Muscle layer of colon (tissue), 2 donors: ENCODE data around the gene CTLA4.

Experiments
- H3K27ac ChIP-seq: one replicate; pipeline ENCODE4 v1.7.0; 2013; ENCODE audit warnings: low read depth, mild to moderate bottlenecking, low read length, moderate library complexity
- H3K27me3 ChIP-seq, 2 donors: one replicate each; pipeline ENCODE4 v1.7.0; 2013; ENCODE audit warnings: low read length in 2 of 2, mild to moderate bottlenecking in 2 of 2; ENCODE audit not compliant: insufficient read depth in 2 of 2, control insufficient read depth in 1 of 2
- H3K36me3 ChIP-seq: one replicate; pipeline ENCODE4 v1.7.0; 2013; ENCODE audit warnings: mild to moderate bottlenecking, low read length; ENCODE audit not compliant: insufficient read depth
- H3K4me1 ChIP-seq: one replicate; pipeline ENCODE4 v1.7.0; 2013; ENCODE audit warnings: mild to moderate bottlenecking, low read length; ENCODE audit not compliant: insufficient read depth
- H3K4me3 ChIP-seq, 2 donors: one replicate each; pipeline ENCODE4 v1.7.0; 2013; ENCODE audit warnings: low read length in 2 of 2, low read depth in 1 of 2, mild to moderate bottlenecking in 1 of 2, moderate library complexity in 1 of 2
- H3K9ac ChIP-seq: one replicate; pipeline ENCODE4 v1.7.0; 2013; ENCODE audit warnings: low read length
- H3K9me3 ChIP-seq: one replicate; pipeline ENCODE4 v1.7.0; 2013; ENCODE audit warnings: mild to moderate bottlenecking, low read length
- donor health status: abdominal sarcoma.
- donor health status: Adenocarcinoma of cecum.

CTLA4 gene

GRCh38 chr2:203858176-203858575 is 9.4 kb upstream of the CTLA4 start:
- H3K9me3 ChIP-seq: no peaks in the 10 kb centered on the region
- no peaks in the 10 kb centered on the region for H3K36me3 ChIP-seq
- no peak overlapping the region for H3K9ac ChIP-seq
- no peaks in the 10 kb centered on the region for H3K27me3 ChIP-seq
- H3K27ac ChIP-seq: no peak overlapping the region
- H3K4me1 ChIP-seq: peaks cover 10% of the 10 kb centered on the region
- no peak overlapping the region for H3K4me3 ChIP-seq

GRCh38 chr2:203859030-203859789 is 8.4 kb upstream of the CTLA4 start:
- Histone ChIP-seq H3K9me3 (no peaks in the 10 kb centered on the region), H3K36me3 (no peaks in the 10 kb centered on the region), H3K27me3 (no peaks in the 10 kb centered on the region), H3K4me1 (peaks cover 10% of the 10 kb centered on the region), H3K27ac (no peak overlapping the region), H3K4me3 (no peak overlapping the region), H3K9ac (no peak overlapping the region)

GRCh38 chr2:203861197-203861596 is 6.4 kb upstream of the CTLA4 start:
- Histone ChIP-seq H3K4me3 (no peak overlapping the region), H3K36me3 (no peaks in the 10 kb centered on the region), H3K27ac (no peak overlapping the region), H3K9ac (no peak overlapping the region), H3K9me3 (no peaks in the 10 kb centered on the region), H3K27me3 (no peaks in the 10 kb centered on the region), H3K4me1 (peaks cover 10% of the 10 kb centered on the region)

- H3K27me3 ChIP-seq: no peaks in the 10 kb centered on the region
- no peaks in the 10 kb centered on the region for H3K36me3 ChIP-seq
- no peaks in the 10 kb centered on the region for H3K9me3 ChIP-seq
- H3K4me3 ChIP-seq: no peak overlapping the region
- no peak overlapping the region for H3K9ac ChIP-seq
- H3K27ac ChIP-seq: no peak overlapping the region
- peaks cover 10% of the 10 kb centered on the region for H3K4me1 ChIP-seq
Measured at GRCh38 chr2:203861607-203862006, 6.0 kb upstream of the CTLA4 start.

- Histone ChIP-seq H3K4me1 (no peaks in the 10 kb centered on the region), H3K27me3 (no peaks in the 10 kb centered on the region), H3K27ac (no peak overlapping the region), H3K36me3 (no peaks in the 10 kb centered on the region), H3K4me3 (no peak overlapping the region), H3K9ac (no peak overlapping the region), H3K9me3 (no peaks in the 10 kb centered on the region)
Measured at GRCh38 chr2:203869223-203870042, 1.9 kb downstream of the CTLA4 start.

GRCh38 chr2:203870481-203870880 is 2.9 kb downstream of the CTLA4 start:
- H3K9me3 ChIP-seq: no peaks in the 10 kb centered on the region
- no peaks in the 10 kb centered on the region for H3K4me1 ChIP-seq
- H3K9ac ChIP-seq: no peak overlapping the region
- H3K36me3 ChIP-seq: no peaks in the 10 kb centered on the region
- no peaks in the 10 kb centered on the region for H3K27me3 ChIP-seq
- no peak overlapping the region for H3K4me3 ChIP-seq
- H3K27ac ChIP-seq: no peak overlapping the region

- H3K9me3 ChIP-seq: no peaks in the 10 kb centered on the region
- H3K4me3 ChIP-seq: no peak overlapping the region
- no peaks in the 10 kb centered on the region for H3K27me3 ChIP-seq
- no peaks in the 10 kb centered on the region for H3K4me1 ChIP-seq
- no peak overlapping the region for H3K27ac ChIP-seq
- H3K9ac ChIP-seq: no peak overlapping the region
- H3K36me3 ChIP-seq: no peaks in the 10 kb centered on the region
Measured at GRCh38 chr2:203870941-203871340, 3.4 kb downstream of the CTLA4 start.

GRCh38 chr2:203871371-203871983 is 3.9 kb downstream of the CTLA4 start:
- H3K27ac ChIP-seq: no peak overlapping the region

GRCh38 chr2:203873461-203873860 is 5.9 kb downstream of the CTLA4 start:
- H3K9ac ChIP-seq: no peak overlapping the region

More at GRCh38 chr2:203871371-203871983, 3.9 kb downstream of the CTLA4 start:
- no peaks in the 10 kb centered on the region for H3K9me3 ChIP-seq
- H3K27me3 ChIP-seq: no peaks in the 10 kb centered on the region
- H3K4me1 ChIP-seq: no peaks in the 10 kb centered on the region
- no peak overlapping the region for H3K4me3 ChIP-seq
- no peaks in the 10 kb centered on the region for H3K36me3 ChIP-seq
- H3K9ac ChIP-seq: no peak overlapping the region

GRCh38 chr2:203873921-203874631 is 6.5 kb downstream of the CTLA4 start:
- Histone ChIP-seq H3K27ac (no peak overlapping the region), H3K4me1 (no peaks in the 10 kb centered on the region), H3K9me3 (no peaks in the 10 kb centered on the region), H3K4me3 (no peak overlapping the region), H3K27me3 (no peaks in the 10 kb centered on the region), H3K9ac (no peak overlapping the region), H3K36me3 (no peaks in the 10 kb centered on the region)

More at GRCh38 chr2:203873461-203873860, 5.9 kb downstream of the CTLA4 start:
- Histone ChIP-seq H3K4me1 (no peaks in the 10 kb centered on the region), H3K4me3 (no peak overlapping the region), H3K27me3 (no peaks in the 10 kb centered on the region), H3K9me3 (no peaks in the 10 kb centered on the region), H3K27ac (no peak overlapping the region), H3K36me3 (no peaks in the 10 kb centered on the region)

- Histone ChIP-seq H3K4me3 (no peak overlapping the region), H3K9ac (no peak overlapping the region), H3K4me1 (no peaks in the 10 kb centered on the region), H3K36me3 (no peaks in the 10 kb centered on the region), H3K27me3 (no peaks in the 10 kb centered on the region), H3K9me3 (no peaks in the 10 kb centered on the region), H3K27ac (no peak overlapping the region)
Measured at GRCh38 chr2:203875471-203875870, 7.9 kb downstream of the CTLA4 start.
